Ascending aorta (tissue), 2 donors: ENCODE data around the gene ABCG4. TPM values are rescaled to one million over a fixed set of nuclear protein-coding genes. Genes with fewer than 3 reads are reported as not detected.
"Not testable (repeated sequence)": the region's sequence is repeated elsewhere in the genome, so short reads cannot be mapped to it uniquely, and the experiment has no call there.

Experiments used
- DNase-seq, 2 donors: peaks; one replicate each; pipeline ENCODE4 v3.0.0-alpha.2; 2019; ENCODE audit warnings: low spot score in 2 of 2
- H3K27ac ChIP-seq, 2 donors: fragments of 200-600 bp; sonication (generic); one replicate each; pipeline ENCODE4 v1.5.1; 2016 to 2017; ENCODE audit warnings: mild to moderate bottlenecking in 1 of 2
- H3K27me3 ChIP-seq: fragments of 200-600 bp; sonication (generic); one replicate; pipeline ENCODE4 v1.5.1; 2017
- H3K36me3 ChIP-seq, 2 donors: fragments of 200-600 bp; sonication (generic); one replicate each; pipeline ENCODE4 v1.5.1; 2016
- H3K4me1 ChIP-seq, 2 donors: fragments of 200-600 bp; sonication (generic); one replicate each; pipeline ENCODE4 v1.5.1; 2016 to 2017; ENCODE audit warnings: mild to moderate bottlenecking in 1 of 2
- H3K4me3 ChIP-seq, 2 donors: fragments of 200-600 bp; sonication (generic); one replicate each; pipeline ENCODE4 v1.5.1; 2016 to 2017; ENCODE audit warnings: mild to moderate bottlenecking in 1 of 2
- H3K9me3 ChIP-seq, 2 donors: fragments of 200-600 bp; sonication (generic); one replicate each; pipeline ENCODE4 v1.5.1; 2016
- intact Hi-C: fragments of 100-400 bp; cut with DNase I; formaldehyde crosslinking; loops from one replicate; pipeline ENCODE4 v1.15.1; 2023
- total RNA-seq: library from RNA; depleted of rRNA; stranded (reverse); fragments of >200 nt; gene quantifications from one replicate; pipeline ENCODE4 v1.1.0, GENCODE V29; 2016
- TF ChIP-seq, protein P1 (sequence below), 3 experiments: fragments of 200-600 bp in 2 of 3; fragments of 450-650 bp in 1 of 3; sonication (generic) in 2 of 3; IDR thresholded peaks; one replicate each; pipeline ENCODE4 v1.5.1; 2016 to 2019; ENCODE audit warnings: antibody characterized with exemption in 3 of 3, mild to moderate bottlenecking in 1 of 3, moderate library complexity in 1 of 3

ABCG4 gene
- total RNA-seq, 1 donor from 2014 or later: not detected

DNA sequence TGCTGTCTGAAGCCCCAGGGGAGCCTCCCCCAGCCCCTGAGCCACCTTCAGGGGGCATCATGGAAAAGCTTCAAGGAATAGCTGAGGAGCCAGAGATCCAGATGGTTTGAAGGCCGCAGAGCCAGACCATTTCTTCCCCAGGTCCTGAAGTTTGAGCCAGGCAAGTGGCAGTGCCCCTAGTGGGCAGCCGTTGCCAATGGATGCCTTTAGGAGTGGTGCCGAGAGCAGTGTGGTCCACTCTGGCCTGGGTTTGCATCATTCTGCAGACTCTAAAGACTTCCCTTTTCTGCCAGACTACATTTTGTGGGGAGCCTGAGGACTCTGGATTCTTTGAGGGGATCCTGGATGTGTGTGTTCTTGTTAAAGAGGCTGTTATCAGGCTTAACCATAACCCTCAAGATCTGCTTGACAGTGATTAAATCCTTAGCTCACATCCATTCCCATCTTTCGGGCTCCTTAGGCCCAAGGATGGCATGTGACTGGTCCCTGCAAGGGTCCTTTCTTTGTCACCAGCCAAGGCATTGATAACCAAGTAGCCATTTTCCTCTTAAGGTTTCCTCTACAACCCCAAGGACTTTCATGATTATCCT, 14.4 kb upstream of the ABCG4 start:
- Histone ChIP-seq H3K4me3 (no peak overlapping the region), H3K27me3 (no peaks in the 10 kb centered on the region), H3K27ac (no peak overlapping the region), H3K4me1 (no peaks in the 10 kb centered on the region), H3K36me3 (peaks cover 50 to 53% of the 10 kb centered on the region in 2 donors), H3K9me3 (no peaks in the 10 kb centered on the region)
- no peak for DNase-seq
- intact Hi-C loops: no loop called here
- TF ChIP-seq, protein P1, sequence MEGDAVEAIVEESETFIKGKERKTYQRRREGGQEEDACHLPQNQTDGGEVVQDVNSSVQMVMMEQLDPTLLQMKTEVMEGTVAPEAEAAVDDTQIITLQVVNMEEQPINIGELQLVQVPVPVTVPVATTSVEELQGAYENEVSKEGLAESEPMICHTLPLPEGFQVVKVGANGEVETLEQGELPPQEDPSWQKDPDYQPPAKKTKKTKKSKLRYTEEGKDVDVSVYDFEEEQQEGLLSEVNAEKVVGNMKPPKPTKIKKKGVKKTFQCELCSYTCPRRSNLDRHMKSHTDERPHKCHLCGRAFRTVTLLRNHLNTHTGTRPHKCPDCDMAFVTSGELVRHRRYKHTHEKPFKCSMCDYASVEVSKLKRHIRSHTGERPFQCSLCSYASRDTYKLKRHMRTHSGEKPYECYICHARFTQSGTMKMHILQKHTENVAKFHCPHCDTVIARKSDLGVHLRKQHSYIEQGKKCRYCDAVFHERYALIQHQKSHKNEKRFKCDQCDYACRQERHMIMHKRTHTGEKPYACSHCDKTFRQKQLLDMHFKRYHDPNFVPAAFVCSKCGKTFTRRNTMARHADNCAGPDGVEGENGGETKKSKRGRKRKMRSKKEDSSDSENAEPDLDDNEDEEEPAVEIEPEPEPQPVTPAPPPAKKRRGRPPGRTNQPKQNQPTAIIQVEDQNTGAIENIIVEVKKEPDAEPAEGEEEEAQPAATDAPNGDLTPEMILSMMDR (IDR thresholded peaks at IDR 0.05): peak in 2 of 3 experiments; percentile 23 to 37

DNA sequence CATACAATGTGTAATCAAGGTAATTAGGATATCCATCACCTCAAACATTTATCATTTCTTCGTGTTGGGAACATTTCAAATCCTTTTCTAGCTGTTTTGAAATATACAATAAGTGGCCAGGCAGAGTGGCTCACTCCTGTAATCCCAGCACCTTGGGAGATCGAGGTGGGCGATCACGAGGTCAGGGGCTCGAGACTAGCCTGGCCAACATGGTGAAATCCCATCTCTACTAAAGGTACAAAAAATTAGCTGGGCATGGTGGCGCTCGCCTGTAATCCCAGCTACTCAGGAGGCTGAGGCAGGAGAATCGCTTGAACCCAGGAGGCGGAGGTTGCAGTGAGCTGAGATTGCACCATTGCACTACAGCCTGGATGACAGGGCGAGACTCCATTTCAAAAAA, 9.6 kb upstream of the ABCG4 start:
- H3K4me3 ChIP-seq, H3K27me3 ChIP-seq, intact Hi-C loops, H3K27ac ChIP-seq, H3K4me1 ChIP-seq, DNase-seq, H3K9me3 ChIP-seq: not testable (repeated sequence)
- H3K36me3 ChIP-seq: peaks cover 7 to 10% of the 10 kb centered on the region in 2 donors

DNA sequence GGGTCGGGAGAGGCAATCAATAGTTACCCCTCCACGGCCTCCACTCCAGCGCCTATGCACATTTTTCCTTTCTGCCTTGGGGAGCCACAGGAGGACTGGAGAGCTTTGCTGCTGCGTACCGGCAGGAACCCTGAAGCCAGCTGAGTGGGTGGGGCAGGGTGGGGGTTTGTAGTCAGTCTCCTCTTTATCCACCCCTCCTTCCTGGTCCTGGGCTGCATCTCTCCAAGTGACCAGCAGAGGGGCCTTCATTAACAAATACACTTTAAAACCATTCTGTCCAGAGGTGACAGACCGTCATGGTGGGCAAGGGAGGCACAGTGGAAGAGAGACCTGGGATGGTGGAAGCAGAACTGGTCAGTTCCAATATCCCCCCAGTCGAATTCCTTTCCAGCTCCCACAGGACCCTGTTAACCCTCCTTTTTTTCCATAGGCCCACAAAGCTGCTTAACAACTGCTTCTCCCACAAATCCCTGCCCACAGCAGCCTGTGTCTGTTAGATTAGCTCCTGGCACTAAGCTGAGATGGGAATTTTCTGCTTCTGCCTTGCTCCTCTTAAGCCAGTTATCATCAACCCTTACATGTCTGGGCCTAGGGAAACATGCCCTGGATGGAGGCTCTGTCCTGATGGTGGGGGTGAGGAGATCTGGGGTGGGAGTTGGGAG, 3.9 kb upstream of the ABCG4 start:
- no peak overlapping the region for H3K27ac ChIP-seq
- DNase-seq: peak in 1 of 2 donors; percentile 79

DNA sequence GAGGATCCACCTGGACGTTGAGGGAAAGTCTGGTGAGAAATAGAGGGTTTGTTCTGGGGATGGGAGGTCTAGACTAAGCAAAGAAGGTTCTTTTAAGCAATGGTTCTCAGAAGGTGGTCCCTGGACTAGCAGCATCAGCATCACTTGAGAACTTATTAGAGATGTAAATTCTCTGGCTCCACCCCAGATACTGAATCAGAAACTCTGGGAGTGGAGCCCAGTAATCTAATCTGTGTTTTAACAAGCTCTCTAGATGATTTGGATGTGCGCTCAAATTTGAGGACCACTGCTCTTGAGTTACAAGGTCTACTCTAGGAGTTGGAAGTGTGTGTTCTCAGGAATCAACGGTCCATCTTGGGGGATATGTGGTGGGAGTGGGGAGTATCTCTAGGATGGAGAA, 3.3 kb upstream of the ABCG4 start:
- intact Hi-C loops: loop anchor here (2.0 kb wide), 2 partner anchors 23 to 51 kb away; partner anchors contain the start of gene NLRX1

More for the DNA sequence above, 3.9 kb upstream of the ABCG4 start:
- H3K4me1 ChIP-seq: peaks cover 0 to 10% of the 10 kb centered on the region in 2 donors
- H3K27me3 ChIP-seq: no peaks in the 10 kb centered on the region
- TF ChIP-seq, protein P1 (IDR thresholded peaks at IDR 0.05): peak; percentile 34 to 69 (median 67)
- H3K9me3 ChIP-seq: no peaks in the 10 kb centered on the region
- H3K4me3 ChIP-seq: no peak overlapping the region
- intact Hi-C loops: loop anchor here (2.0 kb wide), 2 partner anchors 24 to 52 kb away; partner anchors contain the start of gene NLRX1
- H3K36me3 ChIP-seq: no peaks in the 10 kb centered on the region

DNA sequence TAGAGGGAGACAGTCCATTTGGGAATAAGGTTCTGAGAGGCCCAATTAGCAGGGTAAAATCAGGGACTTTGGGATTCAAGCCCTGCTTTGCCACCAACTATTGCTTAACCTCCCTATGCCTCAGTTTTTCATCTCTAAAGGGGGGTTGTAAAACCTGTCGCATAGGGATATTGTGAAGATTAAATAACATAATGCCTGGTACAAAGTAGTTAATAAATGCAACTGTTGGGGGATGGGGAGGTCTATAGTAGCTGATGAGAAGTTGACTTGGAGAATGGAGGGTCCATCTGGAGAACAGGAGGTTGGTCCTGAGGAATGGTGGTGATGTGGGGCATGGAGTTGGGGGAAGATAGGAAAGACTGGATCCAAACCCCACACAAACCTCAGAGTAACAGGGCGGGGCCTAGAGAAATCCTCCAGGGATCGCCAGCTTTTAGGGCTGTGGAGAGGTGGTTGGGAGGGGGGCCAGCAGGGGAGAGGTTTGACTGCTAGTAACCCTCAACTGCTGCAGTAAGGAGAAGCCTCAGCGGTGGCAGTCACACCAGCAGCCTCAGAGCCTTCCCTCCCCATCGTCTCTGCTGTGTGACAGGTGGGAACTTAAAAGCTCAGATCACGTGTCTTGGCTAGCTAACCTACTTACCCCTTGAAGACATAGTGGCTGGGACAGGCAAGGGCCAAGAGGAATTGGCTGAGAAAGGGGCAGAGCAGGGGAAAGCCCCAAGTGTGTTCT, 1.1 kb upstream of the ABCG4 start:
- H3K36me3 ChIP-seq: no peaks in the 10 kb centered on the region
- no peak for DNase-seq
- intact Hi-C loops: no loop called here
- peaks cover 0 to 10% of the 10 kb centered on the region in 2 donors for H3K4me1 ChIP-seq
- no peaks in the 10 kb centered on the region for H3K27me3 ChIP-seq
- H3K9me3 ChIP-seq: no peaks in the 10 kb centered on the region
- H3K4me3 ChIP-seq: no peak overlapping the region
- TF ChIP-seq, protein P1 (IDR thresholded peaks at IDR 0.05): no peak
- H3K27ac ChIP-seq: no peak overlapping the region

More for the DNA sequence above, 3.3 kb upstream of the ABCG4 start:
- peaks cover 0 to 10% of the 10 kb centered on the region in 2 donors for H3K4me1 ChIP-seq
- no peaks in the 10 kb centered on the region for H3K9me3 ChIP-seq
- no peak overlapping the region for H3K27ac ChIP-seq
- no peaks in the 10 kb centered on the region for H3K27me3 ChIP-seq
- TF ChIP-seq, protein P1 (IDR thresholded peaks at IDR 0.05): no peak
- H3K36me3 ChIP-seq: no peaks in the 10 kb centered on the region
- no peak overlapping the region for H3K4me3 ChIP-seq
- no peak for DNase-seq

DNA sequence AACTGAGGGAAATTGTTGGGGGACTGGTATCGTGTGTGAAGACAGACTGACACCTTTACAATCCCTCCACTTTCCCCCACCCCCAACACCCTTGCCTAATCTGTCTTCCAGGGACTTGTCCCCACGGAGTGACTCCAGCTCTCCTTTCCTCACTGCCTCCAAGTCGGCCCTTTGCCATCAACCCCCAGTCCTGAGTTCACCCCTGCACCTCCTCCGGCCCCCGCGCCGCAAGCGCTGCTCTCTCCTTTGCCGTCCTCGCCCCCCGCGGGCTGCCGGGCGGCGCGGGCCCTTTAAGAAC, 183 bp upstream of the ABCG4 start:
- H3K36me3 ChIP-seq: no peaks in the 10 kb centered on the region
- no peak for DNase-seq
- no peak overlapping the region for H3K27ac ChIP-seq
- TF ChIP-seq, protein P1 (IDR thresholded peaks at IDR 0.05): no peak
- no peaks in the 10 kb centered on the region for H3K27me3 ChIP-seq
- peak overlapping the region; percentile 78 for H3K4me3 ChIP-seq
- intact Hi-C loops: no loop called here
- no peaks in the 10 kb centered on the region for H3K9me3 ChIP-seq
- peaks cover 0 to 10% of the 10 kb centered on the region in 2 donors for H3K4me1 ChIP-seq
